NCI-H748 treated with DMSO at 0.1 percent for 48 hours (cell line): ENCODE measurements around the gene B4GALNT3.
A peak's percentile ranks its signal among the peaks of the same experiment; 100 is the strongest.
"Not testable (repeated sequence)": the region's sequence is repeated elsewhere in the genome, so short reads cannot be mapped to it uniquely, and the experiment has no call there.

Experiments used
- DNase-seq: peaks from one replicate; lab custom pipeline; 2025; lab: John Stamatoyannopoulos, UW

Gene B4GALNT3

GRCh38 chr12:575129-575502 is 115.4 kb downstream of the B4GALNT3 start:
- no peak for DNase-seq

GRCh38 chr12:575948-576614 is 116.3 kb downstream of the B4GALNT3 start:
- peak; percentile 29 for DNase-seq

- DNase-seq, result no peak
Observed at GRCh38 chr12:576615-577110, 116.9 kb downstream of the B4GALNT3 start.

GRCh38 chr12:577994-578747 is 118.4 kb downstream of the B4GALNT3 start:
- DNase-seq, result not testable (repeated sequence)

- no peak for DNase-seq
Observed at GRCh38 chr12:578748-579419, 119.1 kb downstream of the B4GALNT3 start.

- DNase-seq, result no peak
Observed at GRCh38 chr12:579420-580110, 119.8 kb downstream of the B4GALNT3 start.

GRCh38 chr12:580813-581212 is 121.1 kb downstream of the B4GALNT3 start:
- no peak for DNase-seq

- no peak for DNase-seq
Observed at GRCh38 chr12:581321-581720, 121.6 kb downstream of the B4GALNT3 start.

- no peak for DNase-seq
Observed at GRCh38 chr12:581746-582145, 122.0 kb downstream of the B4GALNT3 start.

- no peak for DNase-seq
Observed at GRCh38 chr12:583251-583869, 123.6 kb downstream of the B4GALNT3 start.

- no peak for DNase-seq
Observed at GRCh38 chr12:585062-586061, 125.6 kb downstream of the B4GALNT3 start.

GRCh38 chr12:586318-587071 is 126.8 kb downstream of the B4GALNT3 start:
- DNase-seq, result no peak

- no peak for DNase-seq
Observed at GRCh38 chr12:587132-588023, 127.6 kb downstream of the B4GALNT3 start.

- no peak for DNase-seq
Observed at GRCh38 chr12:588024-588322, 128.2 kb downstream of the B4GALNT3 start.

GRCh38 chr12:588646-589045 is 128.9 kb downstream of the B4GALNT3 start:
- no peak for DNase-seq

- DNase-seq, result no peak
Observed at GRCh38 chr12:590206-590750, 130.5 kb downstream of the B4GALNT3 start.

GRCh38 chr12:591167-592023 is 131.7 kb downstream of the B4GALNT3 start:
- DNase-seq, result no peak

- no peak for DNase-seq
Observed at GRCh38 chr12:592024-592505, 132.3 kb downstream of the B4GALNT3 start.
